HG02571 (cell line): ENCODE measurements around the gene TBL1Y.
"Not testable (repeated sequence)": the region's sequence is repeated elsewhere in the genome, so short reads cannot be mapped to it uniquely, and the experiment has no call there.

Source experiments
- ATAC-seq: cut with Tn5 transposase; IDR thresholded peaks from one replicate; pipeline ENCODE4 v1.9.1; 2021; ENCODE audit warnings: mild to moderate bottlenecking, moderate library complexity; ENCODE audit not compliant: unreplicated experiment

The TBL1Y gene

GRCh38 chrY:7078725-7079124 is 168.2 kb downstream of the TBL1Y start:
- ATAC-seq: no peak

DNA sequence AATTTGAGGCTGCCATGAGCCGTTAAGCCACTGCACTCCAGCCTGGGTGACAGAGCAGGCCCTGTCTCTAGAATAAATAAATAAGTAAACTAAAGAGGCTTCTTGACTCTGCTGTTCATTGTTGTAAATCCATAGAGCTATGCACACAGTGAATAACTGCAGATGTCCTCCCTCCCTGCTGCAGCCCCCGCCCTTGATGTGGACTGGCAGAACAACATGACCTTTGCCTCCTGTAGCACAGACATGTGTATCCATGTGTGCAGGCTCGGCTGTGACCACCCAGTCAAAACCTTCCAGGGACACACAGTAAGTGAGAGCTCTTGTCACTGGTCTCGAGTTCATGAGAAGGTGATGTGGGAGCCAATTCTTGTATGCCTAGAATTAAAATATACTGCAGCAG is 170.1 kb downstream of the TBL1Y start:
- ATAC-seq: not testable (repeated sequence)

DNA sequence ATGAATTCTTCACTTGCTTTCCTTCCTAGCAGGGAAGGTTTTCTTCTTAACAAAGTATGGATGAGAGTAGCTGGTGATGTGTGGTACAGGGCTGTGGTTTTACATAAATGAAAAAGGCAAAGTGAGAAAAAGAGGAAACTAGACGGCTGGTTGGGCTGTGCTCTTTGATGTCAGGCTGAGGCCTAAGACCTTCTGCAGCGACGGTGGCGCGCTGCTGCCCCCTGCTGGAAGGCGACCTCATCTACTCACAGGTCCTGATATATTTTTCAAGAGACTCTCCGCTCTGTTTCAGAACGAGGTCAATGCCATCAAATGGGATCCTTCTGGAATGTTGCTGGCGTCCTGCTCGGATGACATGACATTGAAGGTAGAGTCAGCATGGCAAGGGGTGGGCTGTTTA is 175.1 kb downstream of the TBL1Y start:
- no peak for ATAC-seq

- ATAC-seq: no peak
These were observed 182.3 kb downstream of the TBL1Y start for GRCh38 chrY:7092836-7093235.

- no peak for ATAC-seq
These were observed 183.9 kb downstream of the TBL1Y start for GRCh38 chrY:7094365-7094764.

DNA sequence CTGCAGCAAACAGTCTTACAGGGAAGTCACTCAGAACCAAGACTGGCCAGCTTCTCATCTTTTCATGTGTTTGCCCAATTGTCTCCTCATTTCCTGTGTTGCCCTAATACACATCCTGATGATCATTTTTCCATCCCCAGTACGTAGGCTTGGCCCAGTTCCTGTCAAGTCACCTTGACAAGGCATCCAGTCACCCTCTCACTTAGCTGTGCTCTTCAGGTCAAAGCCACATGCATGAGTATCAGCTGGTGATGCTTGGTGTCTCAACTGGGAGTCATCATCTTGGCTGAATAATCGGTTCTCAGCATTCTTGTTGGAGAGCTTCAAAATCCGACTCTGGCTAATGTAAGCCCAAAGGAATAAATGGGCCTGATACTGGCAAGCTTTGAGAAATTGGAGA is 186.5 kb downstream of the TBL1Y start:
- ATAC-seq: no peak

GRCh38 chrY:7099742-7100141 is 189.2 kb downstream of the TBL1Y start:
- no peak for ATAC-seq

GRCh38 chrY:7102680-7103079 is 192.2 kb downstream of the TBL1Y start:
- ATAC-seq: no peak

GRCh38 chrY:7107179-7107578 is 196.7 kb downstream of the TBL1Y start:
- no peak for ATAC-seq

- ATAC-seq: no peak
These were observed 199.6 kb downstream of the TBL1Y start for GRCh38 chrY:7110086-7110485.

GRCh38 chrY:7115871-7116270 is 205.4 kb downstream of the TBL1Y start:
- ATAC-seq: no peak

DNA sequence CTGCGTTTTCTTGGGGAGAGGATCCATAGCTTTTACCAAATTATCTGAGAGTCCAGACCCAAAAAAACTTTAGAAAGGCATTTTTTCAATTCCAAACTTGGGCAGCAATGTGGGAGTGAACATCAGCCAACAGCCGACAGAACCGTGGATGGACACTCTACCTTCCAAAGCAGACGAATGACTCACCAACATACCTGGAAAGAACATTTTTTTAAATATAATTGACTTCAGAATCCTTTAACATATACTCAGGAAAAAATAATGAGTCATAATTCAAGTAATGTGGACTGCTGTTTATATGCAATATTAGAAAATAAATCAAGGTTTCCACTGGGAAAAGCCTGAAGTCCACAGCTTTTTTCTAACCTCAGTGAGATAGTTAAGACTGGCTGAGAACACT is 211.7 kb downstream of the TBL1Y start:
- ATAC-seq: no peak

- ATAC-seq: no peak
These were observed 214.9 kb downstream of the TBL1Y start for GRCh38 chrY:7125136-7126056.

- ATAC-seq: no peak
These were observed 217.7 kb downstream of the TBL1Y start for GRCh38 chrY:7128211-7128610.
